Thyroid gland (tissue), 4 donors: ENCODE data around the gene DDX54. TPM values are rescaled to one million over a fixed set of nuclear protein-coding genes. Genes with fewer than 3 reads are reported as not detected.

ENCODE experiments used
- DNase-seq, 2 donors: peaks; one replicate each; pipeline ENCODE4 v3.0.0-alpha.2; 2019
- H3K27ac ChIP-seq, 3 donors: fragments of 200-600 bp; sonication (generic); 1 replicate in 2 of 3; 2 replicates in 1 of 3; pipeline ENCODE4 v1.5.1; 2016 to 2019; ENCODE audit warnings: mild to moderate bottlenecking in 1 of 3, moderate library complexity in 1 of 3
- H3K27me3 ChIP-seq: fragments of 200-600 bp; sonication (generic); one replicate; pipeline ENCODE4 v1.5.1; 2019
- H3K36me3 ChIP-seq, 2 donors: fragments of 200-600 bp; sonication (generic); one replicate each; pipeline ENCODE4 v1.5.1; 2016 to 2019
- H3K4me1 ChIP-seq, 2 donors: fragments of 200-600 bp; sonication (generic); one replicate each; pipeline ENCODE4 v1.5.1; 2017 to 2019
- H3K4me3 ChIP-seq, 3 donors: fragments of 200-600 bp; sonication (generic); replicated peaks in 1 of 3; 1 replicate in 2 of 3; 2 replicates in 1 of 3; pipeline ENCODE4 v1.5.1; 2016; ENCODE audit warnings: mild to moderate bottlenecking in 1 of 3
- H3K9me3 ChIP-seq: fragments of 200-600 bp; sonication (generic); one replicate; pipeline ENCODE4 v1.5.1; 2017
- CTCF ChIP-seq, 6 experiments: fragments of 200-600 bp in 3 of 6; fragments of 450-650 bp in 3 of 6; sonication (generic) in 3 of 6; IDR thresholded peaks; one replicate each; pipeline ENCODE4 v1.5.1; 2016 to 2019; ENCODE audit warnings: antibody characterized with exemption in 6 of 6, mild to moderate bottlenecking in 2 of 6, inconsistent platforms in 1 of 6, moderate library complexity in 1 of 6
- POLR2A ChIP-seq, 2 donors: fragments of 450-650 bp; IDR thresholded peaks; one replicate each; pipeline ENCODE4 v1.6.1; 2017; ENCODE audit warnings: antibody characterized with exemption in 2 of 2, mild to moderate bottlenecking in 2 of 2, moderate library complexity in 1 of 2
- WGBS, 2 donors: methylation state at CpG; one replicate each; pipeline ENCODE4 v1.1.5; 2017; 5-methylcytosine and 5-hydroxymethylcytosine counted together
- intact Hi-C: fragments of 100-400 bp; cut with DNase I; formaldehyde crosslinking; loops from one replicate; pipeline ENCODE4 v1.15.1; 2023
- total RNA-seq, 4 donors: library from RNA; depleted of rRNA; stranded (reverse); fragments of >200 nt; gene quantifications; one replicate each; pipeline ENCODE4 v1.2.3, GENCODE V29; 2016

Gene DDX54
- total RNA-seq, 4 donors from 2014 or later = 59.9 to 79.3 (median 68.8) TPM

DNA sequence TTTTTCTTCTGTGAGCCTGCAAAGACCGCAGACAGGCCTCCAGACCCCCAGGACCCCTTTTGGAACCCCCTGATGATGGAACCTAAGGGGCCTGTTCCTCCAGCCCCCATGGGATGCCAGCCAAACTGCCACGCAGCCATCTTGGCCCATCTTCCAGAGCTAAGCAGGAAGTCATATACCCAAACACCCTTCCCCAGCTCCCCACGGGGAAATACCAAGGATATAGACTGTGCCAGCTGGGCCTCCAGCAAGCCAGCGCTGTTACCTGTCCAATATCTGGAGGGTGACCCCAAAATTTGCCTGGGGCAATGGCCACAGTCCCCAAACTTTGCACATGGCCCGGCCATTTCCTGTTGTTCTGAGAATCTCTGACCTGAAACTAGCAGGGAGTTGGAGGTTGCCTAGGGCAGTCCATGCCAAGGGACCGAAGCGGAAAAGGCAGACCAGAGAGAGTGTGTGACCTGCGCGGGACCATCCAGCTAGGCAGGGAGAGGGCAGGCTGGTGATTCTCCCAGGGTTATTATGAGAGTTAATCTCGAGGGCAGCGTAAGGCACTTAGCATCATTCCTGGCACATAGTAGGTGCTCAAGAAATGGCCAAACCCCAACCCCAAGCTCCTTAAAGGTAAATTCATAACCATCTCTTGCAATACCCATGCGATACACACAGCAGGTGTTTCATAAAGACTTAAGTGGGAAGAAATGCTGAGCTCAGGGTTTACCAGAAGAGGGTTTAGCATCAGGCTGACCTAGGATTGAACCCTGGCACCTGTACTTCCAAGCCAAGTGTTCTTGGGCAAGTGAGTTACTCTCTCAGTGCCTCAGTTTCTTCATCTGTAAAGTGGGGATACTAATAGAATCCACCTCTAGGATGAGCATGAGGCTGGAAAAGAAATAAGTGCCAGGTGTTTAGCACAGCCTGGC is 47.2 kb downstream of the DDX54 start:
- no peak overlapping the region for H3K4me3 ChIP-seq
- H3K27ac ChIP-seq = peak overlapping the region; percentile 60 to 83 (median 80)
- peak in 1 of 6 experiments; percentile 14 for TF ChIP-seq CTCF (IDR thresholded peaks at IDR 0.05)
- no peak for TF ChIP-seq POLR2A (IDR thresholded peaks at IDR 0.05)
- no peaks in the 10 kb centered on the region for H3K27me3 ChIP-seq
- intact Hi-C loops = no loop called here
- peaks cover 64 to 66% of the 10 kb centered on the region in 2 donors for H3K4me1 ChIP-seq
- H3K36me3 ChIP-seq = no peaks in the 10 kb centered on the region
- 81 to 91% methylated on average over 12 of the region's 12 CpGs for WGBS, 2 donors
- H3K9me3 ChIP-seq = no peaks in the 10 kb centered on the region
- peak in 1 of 2 donors; percentile 68 for DNase-seq

DNA sequence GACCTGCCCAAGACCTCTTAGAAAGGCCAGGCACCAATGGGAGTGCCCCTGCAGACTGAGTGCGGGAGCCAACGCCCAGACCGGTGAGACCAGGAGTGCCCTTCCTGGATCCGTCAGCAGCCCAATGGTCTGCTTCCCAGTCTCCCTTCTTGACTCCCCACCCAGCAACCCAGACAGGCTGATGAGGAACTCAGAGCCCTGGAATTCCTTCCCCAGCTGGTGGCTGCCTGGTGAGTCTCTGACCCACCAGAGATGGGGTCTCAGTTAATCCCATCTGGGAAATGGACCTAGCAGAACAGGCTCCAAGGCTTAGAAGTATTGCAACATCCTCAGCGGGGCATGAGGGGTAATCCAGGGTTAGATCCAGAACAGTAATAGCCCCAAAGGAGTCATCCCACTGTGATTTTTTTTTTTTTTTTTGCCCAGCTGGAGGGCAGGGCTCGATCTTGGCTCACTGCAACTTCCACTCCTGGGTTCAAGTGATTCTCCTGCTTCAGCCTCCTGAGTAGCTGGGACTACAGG is 48.2 kb downstream of the DDX54 start:
- no peaks in the 10 kb centered on the region for H3K36me3 ChIP-seq
- H3K4me1 ChIP-seq = peaks cover 54 to 64% of the 10 kb centered on the region in 2 donors
- peak overlapping the region; percentile 60 to 83 (median 80) for H3K27ac ChIP-seq
- H3K4me3 ChIP-seq = no peak overlapping the region
- no peaks in the 10 kb centered on the region for H3K27me3 ChIP-seq
- 72 to 87% methylated on average over 6 of the region's 6 CpGs for WGBS, 2 donors
- no peaks in the 10 kb centered on the region for H3K9me3 ChIP-seq
- DNase-seq = peak in 1 of 2 donors; percentile 51
- TF ChIP-seq CTCF (IDR thresholded peaks at IDR 0.05) (no peak), POLR2A (IDR thresholded peaks at IDR 0.05) (no peak)
- intact Hi-C loops = no loop called here

DNA sequence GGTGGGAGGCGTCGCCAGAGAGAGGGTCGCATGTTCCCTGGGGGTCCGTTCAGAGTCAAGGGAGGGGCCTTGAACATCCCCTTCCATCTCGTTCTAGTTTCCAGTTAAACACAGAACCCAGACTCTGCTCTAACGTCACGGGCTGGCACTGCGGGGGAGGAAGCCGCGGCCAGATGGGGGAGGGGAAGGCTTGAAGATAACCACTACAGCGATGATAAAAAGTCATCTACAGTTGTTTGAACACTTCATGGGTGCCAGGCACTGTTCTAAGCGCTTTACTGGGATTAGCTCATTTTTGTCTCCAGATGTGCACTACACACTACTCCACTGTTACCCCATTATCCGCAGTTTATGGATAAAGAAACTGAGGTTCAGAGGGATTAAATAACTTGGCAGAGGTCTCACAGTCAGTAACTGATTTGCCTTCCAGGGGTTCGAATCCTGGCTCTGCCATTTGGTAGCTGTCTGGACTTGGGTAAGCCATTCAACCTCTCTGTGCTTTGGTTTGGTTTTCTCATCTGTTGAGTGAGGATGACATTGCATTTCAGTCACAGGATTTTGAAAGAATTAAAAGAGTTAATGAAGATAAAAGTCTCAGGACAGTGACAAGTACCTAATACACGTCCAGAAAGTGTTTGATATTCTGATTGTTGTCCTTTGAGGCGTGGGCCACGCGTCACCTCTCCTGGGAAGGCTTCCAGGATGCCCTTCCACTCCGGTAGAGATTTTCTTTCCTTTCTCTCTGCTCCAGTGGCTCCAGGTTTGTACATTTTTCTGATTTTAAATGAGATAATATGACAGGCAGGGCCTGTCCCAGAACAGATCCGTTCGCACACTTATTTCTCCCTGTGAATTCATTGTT is 48.9 kb downstream of the DDX54 start:
- H3K27ac ChIP-seq = peak overlapping the region; percentile 60 to 83 (median 80)
- H3K4me1 ChIP-seq = peaks cover 48 to 61% of the 10 kb centered on the region in 2 donors
- H3K4me3 ChIP-seq = peak overlapping the region in 1 of 3 donors; percentile 46
- no peaks in the 10 kb centered on the region for H3K36me3 ChIP-seq
- H3K9me3 ChIP-seq = no peaks in the 10 kb centered on the region
- intact Hi-C loops = no loop called here
- H3K27me3 ChIP-seq = no peaks in the 10 kb centered on the region
- TF ChIP-seq CTCF (IDR thresholded peaks at IDR 0.05) (no peak), POLR2A (IDR thresholded peaks at IDR 0.05) (no peak)
- peak; percentile 68 to 79 for DNase-seq
- 37 to 39% methylated on average over 21 of the region's 21 CpGs for WGBS, 2 donors

DNA sequence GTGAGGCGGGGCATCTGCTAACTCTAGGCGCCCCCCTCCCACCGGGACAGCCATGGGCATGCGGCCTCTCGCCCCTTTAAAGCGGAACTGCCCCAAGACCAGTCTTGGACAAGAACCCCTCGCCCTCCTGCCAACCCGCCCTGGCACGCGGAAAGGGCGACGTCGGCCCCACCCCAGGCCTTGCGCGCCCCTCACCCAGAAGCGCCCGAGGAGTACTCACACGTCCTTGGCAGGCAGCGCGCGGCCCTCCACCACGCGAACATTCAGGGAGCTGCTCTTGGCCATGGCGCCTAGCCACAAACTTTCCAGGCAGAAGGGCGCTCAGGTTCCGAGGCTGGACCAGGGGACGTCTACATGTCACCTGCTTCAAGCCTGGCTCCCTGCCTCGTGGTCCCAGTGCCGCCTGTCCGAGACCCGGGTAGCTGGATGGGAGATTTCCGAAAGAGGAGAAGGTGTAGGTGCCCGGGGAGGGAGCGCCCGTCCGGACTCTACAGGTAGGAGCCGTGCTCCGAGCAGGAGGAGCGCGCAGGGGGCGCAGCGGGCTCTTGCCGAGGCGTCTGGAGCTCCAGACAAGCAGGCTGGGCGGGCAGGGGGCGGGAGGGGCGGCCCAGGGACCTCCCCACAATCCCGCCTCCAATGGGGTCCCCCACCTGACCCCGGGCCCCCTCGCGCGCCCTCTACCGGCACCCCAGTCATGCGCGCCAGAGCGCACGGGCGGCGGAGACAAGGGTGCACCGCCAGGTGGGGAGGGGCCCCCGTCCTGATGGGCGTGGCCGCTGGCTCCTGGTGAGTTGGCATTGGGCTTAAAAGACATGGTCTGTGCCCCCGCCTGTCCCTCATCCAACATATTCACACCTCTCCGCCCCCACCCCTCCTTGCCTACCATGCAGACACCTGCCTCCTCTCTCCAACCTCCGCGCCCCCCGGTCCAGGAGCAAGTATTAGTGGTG is 49.8 kb downstream of the DDX54 start, which contains the start of gene RASAL1:
RASAL1 (minus strand) TSS at position 584 of the 950 bp plus-strand sequence; CDS start at position 285, 299 bp downstream.
- Histone ChIP-seq H3K36me3 (no peaks in the 10 kb centered on the region), H3K27me3 (no peaks in the 10 kb centered on the region), H3K27ac (peak within 1 kb of the TSS; percentile 70 to 83 (median 80)), H3K4me1 (peaks cover 45 to 65% of the 10 kb centered on the region in 2 donors), H3K9me3 (no peaks in the 10 kb centered on the region), H3K4me3 (peak within 1 kb of the TSS; percentile 15 to 46 (median 40))
- peak; percentile 94 to 95 for DNase-seq
- TF ChIP-seq POLR2A (IDR thresholded peaks at IDR 0.05) (peak in 1 of 2 donors; percentile 62), CTCF (IDR thresholded peaks at IDR 0.05) (peak; percentile 45 to 75 (median 62))
- WGBS, 2 donors = 0 to 2% methylated on average over 8 to 26 of the region's 68 CpGs
- intact Hi-C loops = no loop called here
